ENCODE results near the gene ARL14EPL.
A peak's percentile ranks its signal among the peaks of the same experiment; 100 is the strongest.

Gene ARL14EPL

GRCh38 chr5:116032094-116032517, at the start of gene ARL14EPL:
Gene ARL14EPL (plus strand): TSS chr5:116032472. CDS start chr5:116051466, 18,994 bp downstream.
- peak; percentile 21 for DNase-seq (ENCODE audit: low spot score)

GRCh38 chr5:115983519-115983918, 48.8 kb upstream of the ARL14EPL start:
- DNase-seq (ENCODE audit: low spot score), result no peak

- no peak for DNase-seq (ENCODE audit: low spot score)
Observed at GRCh38 chr5:115985802-115986757, 46.2 kb upstream of the ARL14EPL start.

- DNase-seq (ENCODE audit: low spot score), result no peak
Observed at GRCh38 chr5:115988002-115988401, 44.3 kb upstream of the ARL14EPL start.

- no peak for DNase-seq (ENCODE audit: low spot score)
Observed at GRCh38 chr5:115992848-115993350, 39.4 kb upstream of the ARL14EPL start.

GRCh38 chr5:115995351-115995750, 36.9 kb upstream of the ARL14EPL start:
- DNase-seq (ENCODE audit: low spot score), result no peak

GRCh38 chr5:116002116-116002906, 30.0 kb upstream of the ARL14EPL start:
- no peak for DNase-seq (ENCODE audit: low spot score)

- DNase-seq (ENCODE audit: low spot score), result no peak
Observed at GRCh38 chr5:116004248-116004647, 28.0 kb upstream of the ARL14EPL start.

GRCh38 chr5:116009806-116010205, 22.5 kb upstream of the ARL14EPL start:
- no peak for DNase-seq (ENCODE audit: low spot score)

GRCh38 chr5:116011046-116011445, 21.2 kb upstream of the ARL14EPL start:
- DNase-seq (ENCODE audit: low spot score), result no peak

GRCh38 chr5:116013207-116013785, 19.0 kb upstream of the ARL14EPL start:
- no peak for DNase-seq (ENCODE audit: low spot score)

- DNase-seq (ENCODE audit: low spot score), result no peak
Observed at GRCh38 chr5:116013936-116014335, 18.3 kb upstream of the ARL14EPL start.

- no peak for DNase-seq (ENCODE audit: low spot score)
Observed at GRCh38 chr5:116023619-116024018, 8.7 kb upstream of the ARL14EPL start.

GRCh38 chr5:116025866-116026265, 6.4 kb upstream of the ARL14EPL start:
- no peak for DNase-seq (ENCODE audit: low spot score)

GRCh38 chr5:116032991-116033390, 719 bp downstream of the ARL14EPL start:
- no peak for DNase-seq (ENCODE audit: low spot score)

- DNase-seq (ENCODE audit: low spot score), result no peak
Observed at GRCh38 chr5:116035123-116035522, 2.9 kb downstream of the ARL14EPL start.

- no peak for DNase-seq (ENCODE audit: low spot score)
Observed at GRCh38 chr5:116037236-116037822, 5.1 kb downstream of the ARL14EPL start.

GRCh38 chr5:116038817-116039216, 6.5 kb downstream of the ARL14EPL start:
- DNase-seq (ENCODE audit: low spot score), result peak; percentile 57

GRCh38 chr5:116042375-116042774, 10.1 kb downstream of the ARL14EPL start:
- no peak for DNase-seq (ENCODE audit: low spot score)

GRCh38 chr5:116044073-116044472, 11.8 kb downstream of the ARL14EPL start:
- no peak for DNase-seq (ENCODE audit: low spot score)

- DNase-seq (ENCODE audit: low spot score), result no peak
Observed at GRCh38 chr5:116045821-116046220, 13.5 kb downstream of the ARL14EPL start.

- DNase-seq (ENCODE audit: low spot score), result no peak
Observed at GRCh38 chr5:116046261-116046660, 14.0 kb downstream of the ARL14EPL start.
